Dermis blood vessel endothelial cell (primary cell): ENCODE results near the gene GULP1. TPM values are rescaled to one million over a fixed set of nuclear protein-coding genes. Genes with fewer than 3 reads are reported as not detected.
"Not testable (repeated sequence)": the region's sequence is repeated elsewhere in the genome, so short reads cannot be mapped to it uniquely, and the experiment has no call there.

Experiments
- DNase-seq: peaks from one replicate; pipeline ENCODE4 v3.0.0; 2010
- total RNA-seq: library from RNA; depleted of rRNA; stranded (reverse); fragments of >200 nt; gene quantifications from 2 replicates; pipeline ENCODE4 v1.2.3, GENCODE V29; 2014

The GULP1 gene
- total RNA-seq, 1 donor from 2014 or later = 15.7 TPM

GRCh38 chr2:188293601-188294351 is 2.1 kb downstream of the GULP1 start:
- DNase-seq = peak; percentile 84

- DNase-seq = peak; percentile 30
Observed at GRCh38 chr2:188294352-188294926, 2.8 kb downstream of the GULP1 start.

GRCh38 chr2:188295067-188295685 is 3.5 kb downstream of the GULP1 start:
- DNase-seq = no peak

GRCh38 chr2:188297978-188298377 is 6.3 kb downstream of the GULP1 start:
- DNase-seq = no peak

GRCh38 chr2:188298937-188299371 is 7.3 kb downstream of the GULP1 start:
- DNase-seq = not testable (repeated sequence)

DNA sequence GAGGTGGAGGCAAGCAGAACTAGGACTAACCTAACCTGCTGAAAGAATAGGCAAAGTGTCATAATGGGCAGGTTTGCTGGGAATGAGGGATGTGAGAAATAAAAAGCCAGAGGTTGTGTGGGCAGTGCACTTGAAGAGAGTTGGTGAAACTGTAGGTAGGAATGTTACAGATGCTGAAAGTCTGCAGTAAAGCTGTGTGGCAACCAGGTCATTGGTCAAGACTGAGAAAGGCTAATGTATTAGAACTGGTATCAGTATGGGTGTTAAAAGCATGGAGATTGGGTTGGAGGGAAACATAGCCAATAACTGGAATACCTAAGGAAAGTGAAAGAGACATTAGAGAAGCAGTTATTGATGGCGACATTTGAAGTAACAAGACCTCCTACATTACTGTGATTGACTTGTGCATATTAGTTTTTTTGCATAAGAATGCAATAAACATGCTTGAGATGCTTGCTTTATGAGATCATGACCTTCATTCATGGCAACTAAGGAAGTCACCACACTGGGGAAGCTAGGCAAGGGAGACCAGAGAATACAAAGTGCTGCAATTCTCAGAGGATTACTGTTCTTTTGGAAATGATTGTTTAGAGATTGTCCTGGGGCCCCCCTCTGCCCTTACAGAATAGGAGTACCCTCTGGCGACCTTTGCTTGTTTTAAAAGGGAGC is 11.8 kb downstream of the GULP1 start:
- peak; percentile 63 for DNase-seq

- DNase-seq = no peak
Observed at GRCh38 chr2:188305271-188305670, 13.6 kb downstream of the GULP1 start.

DNA sequence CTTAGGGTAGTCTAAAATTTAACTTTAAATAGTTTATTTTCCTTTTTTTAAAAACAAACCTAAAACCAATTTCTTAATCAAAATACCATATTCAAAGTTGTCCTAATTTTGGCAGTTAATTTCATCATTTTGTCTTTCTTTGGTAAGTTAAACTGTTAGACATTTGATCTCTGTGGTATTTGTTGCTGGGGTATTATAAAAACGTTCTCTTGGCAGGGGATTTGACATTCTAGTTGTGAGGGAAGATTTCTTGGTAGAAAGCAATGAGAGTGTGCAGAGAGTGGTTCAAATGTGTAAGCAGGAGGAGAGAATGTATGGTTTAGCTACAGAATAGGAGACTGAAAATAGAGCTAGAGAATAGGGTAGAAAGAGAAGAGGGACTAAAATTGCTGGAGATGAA is 14.6 kb downstream of the GULP1 start:
- DNase-seq = no peak

DNA sequence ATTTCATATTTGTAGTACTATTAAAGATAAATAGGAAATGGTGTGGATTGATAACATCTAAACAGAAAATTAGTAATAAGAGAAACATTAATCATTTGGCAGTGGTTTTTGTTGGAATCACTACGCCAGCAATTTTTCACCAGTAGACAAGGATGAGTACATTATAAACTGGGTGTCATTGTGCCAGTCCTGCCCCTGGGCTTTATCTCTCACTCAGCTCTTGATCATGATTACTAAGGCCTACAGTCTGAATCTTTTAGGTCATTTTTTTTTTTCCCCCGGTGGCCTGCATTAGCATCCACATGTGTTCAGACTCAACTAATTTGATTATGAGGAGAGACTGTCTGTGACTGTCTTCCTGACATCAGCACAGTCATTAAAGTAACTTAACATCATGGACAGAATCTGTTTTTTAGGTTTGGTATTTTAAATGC is 16.2 kb downstream of the GULP1 start:
- DNase-seq = no peak

DNA sequence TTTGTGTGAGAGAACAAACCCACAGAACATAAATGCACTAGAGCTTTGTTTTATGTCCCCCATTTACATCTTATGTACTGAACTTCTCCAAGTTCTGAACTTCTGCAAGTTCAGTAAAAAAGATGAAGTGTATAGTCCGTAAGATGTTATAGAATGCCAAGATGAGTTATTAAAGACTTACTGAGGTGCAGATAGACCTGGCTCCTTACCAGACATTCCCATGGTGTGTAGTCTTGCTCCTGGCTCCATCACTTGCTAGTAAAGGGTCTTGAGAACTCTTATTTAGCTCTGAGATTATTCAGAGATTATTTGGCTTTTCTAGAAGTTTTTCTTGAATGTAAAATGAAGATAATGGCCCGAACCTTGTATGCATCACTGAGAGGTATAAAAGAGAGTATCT is 16.8 kb downstream of the GULP1 start:
- DNase-seq = no peak

DNA sequence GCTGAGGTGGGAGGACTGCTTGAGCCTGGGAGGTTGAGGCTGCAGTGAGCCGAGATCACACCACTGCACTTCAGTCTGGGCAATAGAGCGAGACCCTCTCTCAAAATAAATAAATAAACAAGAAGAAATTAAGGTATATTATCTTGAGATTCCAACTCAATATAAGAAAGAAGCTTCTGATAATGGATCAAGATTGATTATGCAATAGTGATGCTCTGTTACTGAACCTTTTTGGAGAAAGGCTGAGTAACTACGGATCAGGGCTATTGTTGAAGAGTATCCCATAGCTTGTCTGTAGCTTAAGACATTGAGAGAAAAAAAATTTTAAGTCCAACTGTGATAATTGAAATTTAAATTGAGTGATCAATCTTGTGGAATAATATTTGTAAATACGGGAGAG is 17.7 kb downstream of the GULP1 start:
- DNase-seq = no peak

- DNase-seq = peak; percentile 36
Observed at GRCh38 chr2:188314314-188315054, 22.8 kb downstream of the GULP1 start.

DNA sequence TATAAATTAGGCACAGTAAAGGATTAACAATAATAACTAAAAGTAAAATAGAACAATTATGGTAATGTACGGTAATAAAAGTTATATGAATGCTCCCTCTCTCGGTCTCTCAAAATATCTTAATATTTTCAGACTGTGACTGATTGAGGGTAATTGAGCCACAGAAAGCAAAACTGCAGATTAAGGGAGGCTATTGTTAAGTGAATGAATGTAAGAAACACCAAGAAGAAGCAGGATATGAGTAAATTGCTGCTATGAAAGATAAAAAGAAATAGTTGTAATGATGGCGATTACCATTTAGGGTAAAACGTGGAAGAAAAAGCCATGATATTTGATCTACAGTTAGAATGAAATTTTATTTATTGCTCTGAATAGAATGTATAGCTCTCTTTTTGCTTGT is 24.1 kb downstream of the GULP1 start:
- peak; percentile 33 for DNase-seq

- no peak for DNase-seq
Observed at GRCh38 chr2:188316342-188316741, 24.7 kb downstream of the GULP1 start.

GRCh38 chr2:188316791-188317423 is 25.2 kb downstream of the GULP1 start:
- DNase-seq = no peak

DNA sequence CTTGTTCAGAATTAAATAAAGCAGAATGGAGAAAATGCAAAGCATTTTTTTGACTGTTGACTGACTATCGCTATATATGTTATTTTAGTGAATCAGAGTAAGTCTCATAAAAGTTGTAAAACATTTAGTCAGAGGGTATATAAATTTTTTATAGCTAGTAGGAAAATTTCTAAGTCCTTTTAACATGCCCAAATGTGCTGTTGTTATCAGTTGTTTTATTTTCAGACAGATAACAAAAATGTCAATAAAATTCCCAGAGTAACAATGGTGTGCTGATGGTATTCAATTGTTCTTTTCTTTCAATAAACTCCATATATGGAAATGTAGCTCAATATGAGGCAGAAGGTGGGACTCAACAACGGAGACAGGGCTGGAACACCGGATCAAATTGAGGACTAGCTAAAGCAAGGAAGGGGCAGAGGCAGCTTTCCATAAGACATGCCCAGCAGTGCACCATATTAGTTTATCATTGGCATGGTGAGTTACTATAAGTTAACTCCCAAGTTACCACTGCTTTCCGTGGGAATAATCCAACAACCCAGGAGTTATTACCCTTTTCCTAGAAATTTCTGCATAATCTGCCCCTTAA is 26.6 kb downstream of the GULP1 start:
- no peak for DNase-seq

GRCh38 chr2:188319838-188320237 is 28.2 kb downstream of the GULP1 start:
- no peak for DNase-seq

DNA sequence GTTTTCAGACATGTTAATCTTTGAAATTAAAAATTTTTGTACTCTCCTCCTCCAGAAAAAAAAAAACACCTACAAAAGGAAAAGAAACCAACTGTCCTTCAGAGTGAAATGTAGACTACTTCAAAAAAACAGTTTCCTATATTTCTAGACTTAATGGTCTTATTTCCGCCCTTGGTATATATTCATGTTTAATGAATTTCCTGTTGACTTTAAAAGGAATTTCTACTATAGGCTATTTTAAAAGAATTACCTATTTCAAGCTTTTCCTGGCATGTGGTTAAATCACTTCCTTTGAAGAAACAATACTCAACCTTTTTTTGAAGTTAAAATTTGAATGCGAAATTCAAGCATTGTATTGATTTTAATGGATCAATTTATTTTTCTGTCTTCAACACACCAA is 29.2 kb downstream of the GULP1 start:
- peak; percentile 63 for DNase-seq

GRCh38 chr2:188322569-188323551 is 31.2 kb downstream of the GULP1 start:
- peak; percentile 16 for DNase-seq

- no peak for DNase-seq
Observed at GRCh38 chr2:188324067-188324466, 32.4 kb downstream of the GULP1 start.

DNA sequence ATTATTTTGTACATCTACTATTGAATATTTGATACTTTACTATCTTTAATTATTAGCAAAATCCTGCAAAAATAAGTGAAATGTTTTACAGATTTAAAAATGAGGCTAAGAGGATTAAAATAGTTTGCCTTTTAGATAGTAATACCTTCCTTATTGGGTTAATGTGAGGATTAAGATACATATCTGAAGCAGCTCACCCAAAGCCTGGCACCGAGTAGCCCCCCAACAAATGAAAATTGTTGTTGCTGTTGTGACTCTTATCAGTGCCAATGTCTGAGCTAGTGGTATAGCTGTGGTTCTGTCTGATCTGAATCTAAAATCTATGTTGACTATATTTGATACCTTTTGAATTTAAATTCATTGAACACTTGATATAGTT is 34.6 kb downstream of the GULP1 start:
- DNase-seq = no peak
